AG04450 (cell line): ENCODE data around the gene EFCAB9. TPM values are rescaled to one million over a fixed set of nuclear protein-coding genes. Genes with fewer than 3 reads are reported as not detected.

ENCODE experiments used
- CTCF ChIA-PET: fragments of 300-600, 350-600 bp; formaldehyde crosslinking; extraction: SDS; loops from one replicate; lab custom pipeline; 2022; ENCODE audit warnings: antibody characterized with exemption, inconsistent platforms; lab: Charles Lee
- POLR2A ChIA-PET: fragments of 350-600 bp; formaldehyde crosslinking; extraction: SDS; loops from one replicate; lab custom pipeline; 2021; ENCODE audit warnings: antibody characterized with exemption, inconsistent platforms; lab: Yijun Ruan, JAX
- DNase-seq: peaks from one replicate; pipeline ENCODE4 v3.0.0-alpha.2; 2011; ENCODE audit warnings: low read depth, low spot score
- H3K27ac ChIP-seq: one replicate; pipeline ENCODE4 v1.5.1; 2012; ENCODE audit warnings: low read depth, low read length, control low read depth
- H3K27me3 ChIP-seq: one replicate; pipeline ENCODE4 v1.6.0; 2012; ENCODE audit warnings: low read length; ENCODE audit not compliant: control insufficient read depth, insufficient read depth
- H3K4me3 ChIP-seq: 2 replicates; pipeline ENCODE4 v1.5.1; 2011; ENCODE audit warnings: mild to moderate bottlenecking, low read depth, low read length, control low read depth
- H3K9me3 ChIP-seq: 2 replicates; pipeline ENCODE4 v1.5.1; 2012; ENCODE audit warnings: low read length; ENCODE audit not compliant: control insufficient read depth, insufficient read depth
- CTCF ChIP-seq: IDR thresholded peaks from 2 replicates; pipeline ENCODE4 v1.5.1; 2011; ENCODE audit warnings: low read depth, low read length, control low read depth, inconsistent platforms
- polyA minus RNA-seq: library from RNA; depleted of rRNA, polyadenylated mRNA; stranded (reverse); fragments of >200 nt; gene quantifications from 2 replicates; pipeline ENCODE4 v1.2.3, GENCODE V29; 2011; rRNA and poly(A)+ RNA removed
- polyA plus RNA-seq: library from polyadenylated mRNA; depleted of rRNA; stranded (reverse); fragments of >200 nt; gene quantifications from 2 replicates; pipeline ENCODE4 v1.2.3, GENCODE V29; 2011; rRNA removed

The EFCAB9 gene
- polyA plus RNA-seq (not detected in 2 replicates), polyA minus RNA-seq (not detected in 2 replicates)

- H3K27ac ChIP-seq, result no peak within 1 kb of the TSS
- TF ChIP-seq CTCF, result no peak
- H3K4me3 ChIP-seq, result no peak within 1 kb of the TSS
- ChIA-PET POLR2A (no interaction called here), CTCF (no interaction called here)
- DNase-seq, result no peak
- H3K9me3 ChIP-seq, result no peaks in the 10 kb centered on the region
- no peaks in the 10 kb centered on the region for H3K27me3 ChIP-seq
These were observed at the start of gene EFCAB9 for GRCh38 chr5:172193872-172194271. Gene EFCAB9 (plus strand): TSS chr5:172194172. CDS start chr5:172194173, 1 bp downstream.

GRCh38 chr5:172144291-172144815, 49.6 kb upstream of the EFCAB9 start:
- no peak for DNase-seq
- H3K27ac ChIP-seq, result no peak overlapping the region
- TF ChIP-seq CTCF, result no peak
- no peaks in the 10 kb centered on the region for H3K9me3 ChIP-seq
- H3K4me3 ChIP-seq, result no peak overlapping the region
- POLR2A ChIA-PET, result interaction anchor here (0.6 kb wide), 1 partner anchor 172 kb away, joined by 6 read pairs; no protein-coding TSS in a partner anchor
- no peaks in the 10 kb centered on the region for H3K27me3 ChIP-seq
- CTCF ChIA-PET, result no interaction called here

- Histone ChIP-seq H3K4me3 (no peak overlapping the region), H3K27me3 (no peaks in the 10 kb centered on the region), H3K9me3 (no peaks in the 10 kb centered on the region), H3K27ac (no peak overlapping the region)
- no peak for TF ChIP-seq CTCF
- no peak for DNase-seq
- CTCF ChIA-PET, result no interaction called here
- POLR2A ChIA-PET, result no interaction called here
These were observed 48.8 kb upstream of the EFCAB9 start for GRCh38 chr5:172144931-172145869.

- H3K27ac ChIP-seq, result no peak overlapping the region
- no peak for TF ChIP-seq CTCF
- no peaks in the 10 kb centered on the region for H3K27me3 ChIP-seq
- ChIA-PET POLR2A (no interaction called here), CTCF (no interaction called here)
- no peak overlapping the region for H3K4me3 ChIP-seq
- H3K9me3 ChIP-seq, result no peaks in the 10 kb centered on the region
- no peak for DNase-seq
These were observed 47.9 kb upstream of the EFCAB9 start for GRCh38 chr5:172145870-172146747.
